T-helper 2 cell treated with Interferon-gamma antibody and Interleukin-4, amounts not matched to agents 5 μg/mL and 100 μg/mL, for 36 hours (primary cell): ENCODE data around the gene PRSS1.
A peak's percentile ranks its signal among the peaks of the same experiment; 100 is the strongest.

Source experiments
- DNase-seq: peaks from one replicate; pipeline ENCODE4 v3.0.0; 2021; ENCODE audit warnings: low spot score
- H3K27ac Mint-ChIP-seq: one replicate; pipeline ENCODE4 v1.8.0; 2021; ENCODE audit warnings: mild to moderate bottlenecking, mixed read lengths
- H3K27me3 Mint-ChIP-seq: one replicate; pipeline ENCODE4 v1.8.0; 2021; ENCODE audit warnings: low read depth, mixed read lengths
- H3K36me3 Mint-ChIP-seq: one replicate; pipeline ENCODE4 v1.8.0; 2021; ENCODE audit warnings: low read depth, mixed read lengths
- H3K4me1 Mint-ChIP-seq: one replicate; pipeline ENCODE4 v1.8.0; 2021; ENCODE audit warnings: low read depth, mixed read lengths
- H3K4me3 Mint-ChIP-seq: one replicate; pipeline ENCODE4 v1.8.0; 2022; ENCODE audit warnings: mild to moderate bottlenecking, moderate library complexity, mixed read lengths
- H3K9me3 Mint-ChIP-seq: one replicate; pipeline ENCODE4 v1.8.0; 2021; ENCODE audit warnings: mixed read lengths

The PRSS1 gene

GRCh38 chr7:142798451-142799436 is 49.5 kb downstream of the PRSS1 start:
- Mint-ChIP-seq H3K4me3 (peak overlapping the region; percentile 100), H3K9me3 (no peaks in the 10 kb centered on the region)

GRCh38 chr7:142799437-142799835 is 50.2 kb downstream of the PRSS1 start:
- Mint-ChIP-seq H3K36me3 (peaks cover 80% of the 10 kb centered on the region), H3K27me3 (no peaks in the 10 kb centered on the region), H3K4me3 (peak overlapping the region; percentile 100), H3K4me1 (peaks cover 60% of the 10 kb centered on the region), H3K27ac (peak overlapping the region; percentile 99), H3K9me3 (no peaks in the 10 kb centered on the region)
- DNase-seq = no peak

More at GRCh38 chr7:142798451-142799436, 49.5 kb downstream of the PRSS1 start:
- H3K4me1 Mint-ChIP-seq = peaks cover 61% of the 10 kb centered on the region
- DNase-seq = no peak
- no peaks in the 10 kb centered on the region for H3K27me3 Mint-ChIP-seq
- H3K36me3 Mint-ChIP-seq = peaks cover 80% of the 10 kb centered on the region
- H3K27ac Mint-ChIP-seq = peak overlapping the region; percentile 99

- Mint-ChIP-seq H3K27me3 (no peaks in the 10 kb centered on the region), H3K36me3 (peaks cover 84% of the 10 kb centered on the region), H3K9me3 (no peaks in the 10 kb centered on the region), H3K4me1 (peaks cover 62% of the 10 kb centered on the region), H3K27ac (peak overlapping the region; percentile 99), H3K4me3 (peak overlapping the region; percentile 100)
- no peak for DNase-seq
Observed at GRCh38 chr7:142800088-142800487, 50.8 kb downstream of the PRSS1 start.

- Mint-ChIP-seq H3K4me3 (peak overlapping the region; percentile 100), H3K27me3 (no peaks in the 10 kb centered on the region), H3K9me3 (no peaks in the 10 kb centered on the region), H3K27ac (peak overlapping the region; percentile 99), H3K36me3 (peaks cover 89% of the 10 kb centered on the region), H3K4me1 (peaks cover 63% of the 10 kb centered on the region)
- no peak for DNase-seq
Observed at GRCh38 chr7:142800699-142801260, 51.5 kb downstream of the PRSS1 start.

GRCh38 chr7:142801601-142802295 is 52.5 kb downstream of the PRSS1 start:
- H3K27me3 Mint-ChIP-seq = no peaks in the 10 kb centered on the region
- H3K9me3 Mint-ChIP-seq = no peaks in the 10 kb centered on the region
- peaks cover 84% of the 10 kb centered on the region for H3K36me3 Mint-ChIP-seq
- DNase-seq = no peak
- H3K4me1 Mint-ChIP-seq = peaks cover 72% of the 10 kb centered on the region
- H3K4me3 Mint-ChIP-seq = peak overlapping the region; percentile 100
- peak overlapping the region; percentile 92 for H3K27ac Mint-ChIP-seq

- Mint-ChIP-seq H3K27ac (peak overlapping the region; percentile 92), H3K36me3 (peaks cover 85% of the 10 kb centered on the region), H3K9me3 (no peaks in the 10 kb centered on the region), H3K4me1 (peaks cover 77% of the 10 kb centered on the region), H3K4me3 (peak overlapping the region; percentile 100), H3K27me3 (no peaks in the 10 kb centered on the region)
- no peak for DNase-seq
Observed at GRCh38 chr7:142802301-142802700, 53.0 kb downstream of the PRSS1 start.
